HUES48 (cell line): Measurements from ENCODE around the gene CEP350.

Experiments
- H3K27ac ChIP-seq: one replicate; pipeline ENCODE4 v1.7.0; 2013; ENCODE audit warnings: low read depth, low read length, inconsistent platforms
- H3K27me3 ChIP-seq: 2 replicates; pipeline ENCODE4 v1.6.1; 2013; ENCODE audit warnings: mild to moderate bottlenecking, low read length; ENCODE audit not compliant: control insufficient read depth, insufficient read depth
- H3K36me3 ChIP-seq: 2 replicates; pipeline ENCODE4 v1.6.1; 2013; ENCODE audit warnings: low read length; ENCODE audit not compliant: control insufficient read depth, insufficient read depth
- H3K4me1 ChIP-seq: 2 replicates; pipeline ENCODE4 v1.6.1; 2013; ENCODE audit warnings: mild to moderate bottlenecking, low read length; ENCODE audit not compliant: control insufficient read depth, insufficient read depth
- H3K4me3 ChIP-seq: 2 replicates; pipeline ENCODE4 v1.5.1; 2013; ENCODE audit warnings: mild to moderate bottlenecking, low read depth, low read length
- H3K9ac ChIP-seq: 2 replicates; pipeline ENCODE4 v1.6.1; 2013; ENCODE audit warnings: mild to moderate bottlenecking, low read depth, low read length, moderate library complexity
- H3K9me3 ChIP-seq: 2 replicates; pipeline ENCODE4 v1.6.1; 2013; ENCODE audit warnings: low read length; ENCODE audit not compliant: control insufficient read depth, insufficient read depth

CEP350 gene

GRCh38 chr1:180096584-180097325, 142.1 kb downstream of the CEP350 start:
- Histone ChIP-seq H3K9ac (no peak overlapping the region), H3K27ac (no peak overlapping the region), H3K27me3 (no peaks in the 10 kb centered on the region), H3K4me3 (no peak overlapping the region), H3K9me3 (no peaks in the 10 kb centered on the region), H3K4me1 (no peaks in the 10 kb centered on the region), H3K36me3 (peaks cover 87% of the 10 kb centered on the region)

- no peak overlapping the region for H3K27ac ChIP-seq
- peaks cover 82% of the 10 kb centered on the region for H3K36me3 ChIP-seq
- no peak overlapping the region for H3K9ac ChIP-seq
- no peaks in the 10 kb centered on the region for H3K9me3 ChIP-seq
- no peak overlapping the region for H3K4me3 ChIP-seq
- H3K27me3 ChIP-seq: no peaks in the 10 kb centered on the region
- H3K4me1 ChIP-seq: no peaks in the 10 kb centered on the region
Observed at GRCh38 chr1:180097326-180097605, 142.7 kb downstream of the CEP350 start.

- H3K4me3 ChIP-seq: no peak overlapping the region
- no peak overlapping the region for H3K9ac ChIP-seq
- no peaks in the 10 kb centered on the region for H3K27me3 ChIP-seq
- no peaks in the 10 kb centered on the region for H3K4me1 ChIP-seq
- H3K9me3 ChIP-seq: no peaks in the 10 kb centered on the region
- no peak overlapping the region for H3K27ac ChIP-seq
- H3K36me3 ChIP-seq: peaks cover 50% of the 10 kb centered on the region
Observed at GRCh38 chr1:180101411-180101810, 146.8 kb downstream of the CEP350 start.

GRCh38 chr1:180103819-180104218, 149.2 kb downstream of the CEP350 start:
- H3K9me3 ChIP-seq: no peaks in the 10 kb centered on the region
- H3K4me3 ChIP-seq: no peak overlapping the region
- peaks cover 30% of the 10 kb centered on the region for H3K36me3 ChIP-seq
- H3K27ac ChIP-seq: no peak overlapping the region
- H3K9ac ChIP-seq: no peak overlapping the region
- H3K27me3 ChIP-seq: no peaks in the 10 kb centered on the region
- H3K4me1 ChIP-seq: no peaks in the 10 kb centered on the region

GRCh38 chr1:180112091-180112490, 157.5 kb downstream of the CEP350 start:
- Histone ChIP-seq H3K36me3 (peaks cover 28% of the 10 kb centered on the region), H3K9me3 (no peaks in the 10 kb centered on the region), H3K4me3 (no peak overlapping the region), H3K4me1 (no peaks in the 10 kb centered on the region), H3K27ac (no peak overlapping the region), H3K27me3 (no peaks in the 10 kb centered on the region), H3K9ac (no peak overlapping the region)

GRCh38 chr1:180112984-180113647, 158.5 kb downstream of the CEP350 start:
- Histone ChIP-seq H3K9ac (no peak overlapping the region), H3K27ac (no peak overlapping the region), H3K9me3 (no peaks in the 10 kb centered on the region), H3K36me3 (peaks cover 28% of the 10 kb centered on the region), H3K4me1 (no peaks in the 10 kb centered on the region), H3K27me3 (no peaks in the 10 kb centered on the region), H3K4me3 (no peak overlapping the region)

- H3K27me3 ChIP-seq: no peaks in the 10 kb centered on the region
Observed at GRCh38 chr1:180114396-180114945, 159.9 kb downstream of the CEP350 start.

GRCh38 chr1:180116964-180117763, 162.6 kb downstream of the CEP350 start:
- H3K9me3 ChIP-seq: no peaks in the 10 kb centered on the region
- H3K4me3 ChIP-seq: no peak overlapping the region
- H3K9ac ChIP-seq: no peak overlapping the region
- H3K4me1 ChIP-seq: no peaks in the 10 kb centered on the region
- H3K27ac ChIP-seq: no peak overlapping the region
- H3K36me3 ChIP-seq: peaks cover 8% of the 10 kb centered on the region
- H3K27me3 ChIP-seq: no peaks in the 10 kb centered on the region

More at GRCh38 chr1:180114396-180114945, 159.9 kb downstream of the CEP350 start:
- no peak overlapping the region for H3K27ac ChIP-seq
- peaks cover 28% of the 10 kb centered on the region for H3K36me3 ChIP-seq
- no peaks in the 10 kb centered on the region for H3K4me1 ChIP-seq
- H3K4me3 ChIP-seq: no peak overlapping the region
- H3K9me3 ChIP-seq: no peaks in the 10 kb centered on the region
- H3K9ac ChIP-seq: no peak overlapping the region

- H3K4me3 ChIP-seq: no peak overlapping the region
- H3K27me3 ChIP-seq: no peaks in the 10 kb centered on the region
- no peak overlapping the region for H3K9ac ChIP-seq
- no peaks in the 10 kb centered on the region for H3K9me3 ChIP-seq
- H3K27ac ChIP-seq: no peak overlapping the region
- H3K36me3 ChIP-seq: peaks cover 3% of the 10 kb centered on the region
- H3K4me1 ChIP-seq: no peaks in the 10 kb centered on the region
Observed at GRCh38 chr1:180117764-180118116, 163.1 kb downstream of the CEP350 start.

GRCh38 chr1:180119837-180120236, 165.2 kb downstream of the CEP350 start:
- H3K4me3 ChIP-seq: no peak overlapping the region
- H3K27ac ChIP-seq: no peak overlapping the region
- H3K4me1 ChIP-seq: no peaks in the 10 kb centered on the region
- H3K36me3 ChIP-seq: no peaks in the 10 kb centered on the region
- no peaks in the 10 kb centered on the region for H3K9me3 ChIP-seq
- no peak overlapping the region for H3K9ac ChIP-seq
- H3K27me3 ChIP-seq: no peaks in the 10 kb centered on the region

- no peaks in the 10 kb centered on the region for H3K9me3 ChIP-seq
- no peaks in the 10 kb centered on the region for H3K27me3 ChIP-seq
- no peak overlapping the region for H3K4me3 ChIP-seq
- H3K4me1 ChIP-seq: no peaks in the 10 kb centered on the region
- no peaks in the 10 kb centered on the region for H3K36me3 ChIP-seq
- H3K9ac ChIP-seq: no peak overlapping the region
- no peak overlapping the region for H3K27ac ChIP-seq
Observed at GRCh38 chr1:180123463-180123936, 168.9 kb downstream of the CEP350 start.
